Activated CD8-positive, alpha-beta memory T cell treated with anti-CD3 and anti-CD28 coated beads for 24 hours (primary cell): ENCODE data around the gene WDR6.
"Not testable (repeated sequence)": the region's sequence is repeated elsewhere in the genome, so short reads cannot be mapped to it uniquely, and the experiment has no call there.

Experiments used
- DNase-seq: peaks from one replicate; pipeline ENCODE4 v3.0.0-alpha.2; 2020

WDR6 gene

DNA sequence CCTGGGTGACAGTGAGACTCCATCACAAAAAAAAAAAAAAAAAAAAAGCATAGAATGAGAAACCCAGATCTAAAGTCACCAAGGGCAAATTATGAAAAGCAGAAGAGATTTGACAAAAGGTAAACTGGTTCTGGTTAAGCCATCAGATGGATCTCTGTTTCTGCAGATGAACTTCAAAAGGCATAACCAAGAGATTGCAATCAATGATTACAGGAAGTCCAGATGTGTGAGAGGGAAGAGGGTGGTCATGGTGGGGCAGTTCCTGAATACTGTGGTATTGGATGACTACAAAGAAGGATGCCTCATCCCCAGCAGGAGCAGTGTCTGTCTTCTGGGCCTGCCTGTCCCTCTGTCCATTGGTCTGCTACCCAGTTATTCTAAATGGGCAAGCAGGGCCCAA, 13.4 kb upstream of the WDR6 start:
- no peak for DNase-seq

DNA sequence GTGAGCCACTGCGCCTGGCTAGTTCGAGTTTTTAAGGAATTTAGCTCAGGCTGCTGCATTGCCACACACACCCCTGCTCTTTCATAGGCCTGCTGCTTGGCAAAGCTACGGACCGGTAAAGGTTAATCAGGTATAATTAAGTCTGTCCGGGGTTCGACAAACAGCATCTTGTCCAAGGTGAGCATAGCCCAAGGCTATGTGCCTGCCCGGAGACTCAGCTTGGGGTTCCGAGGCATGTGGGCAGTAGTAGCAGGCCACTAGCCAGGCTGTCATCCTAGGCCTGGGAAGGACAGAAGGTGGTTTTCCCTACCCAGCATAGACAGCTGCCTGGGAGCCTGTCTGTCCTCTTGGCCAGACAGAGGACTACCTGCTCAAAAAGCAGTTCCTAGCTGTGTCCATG, 10.6 kb upstream of the WDR6 start:
- DNase-seq: no peak

DNA sequence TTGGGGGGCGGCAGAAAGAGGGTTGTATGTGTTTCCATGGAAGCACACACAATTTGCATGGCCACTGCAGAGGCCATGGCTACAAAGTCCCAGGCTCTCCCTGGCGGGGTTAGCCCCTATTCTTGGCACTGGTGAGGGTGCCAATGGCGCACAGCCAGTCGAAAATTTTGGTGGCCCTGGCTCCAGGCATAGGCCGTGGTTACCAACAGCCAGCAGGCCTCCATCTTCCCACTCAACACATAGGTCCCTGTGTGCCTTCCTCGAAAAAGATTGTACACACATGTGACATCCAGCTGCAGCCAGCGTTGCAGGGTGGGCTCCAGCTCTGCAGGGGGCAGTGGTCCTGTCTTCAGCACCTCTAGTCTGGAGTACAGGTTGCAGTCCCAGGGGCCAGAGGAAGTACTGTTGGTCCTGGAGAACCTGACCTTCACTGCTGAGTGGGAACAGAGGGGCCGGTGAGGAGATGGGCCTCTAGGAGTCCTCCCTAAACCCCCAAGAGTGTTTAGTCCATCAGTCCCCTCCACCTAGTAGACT, 10.0 kb upstream of the WDR6 start:
- DNase-seq: no peak

DNA sequence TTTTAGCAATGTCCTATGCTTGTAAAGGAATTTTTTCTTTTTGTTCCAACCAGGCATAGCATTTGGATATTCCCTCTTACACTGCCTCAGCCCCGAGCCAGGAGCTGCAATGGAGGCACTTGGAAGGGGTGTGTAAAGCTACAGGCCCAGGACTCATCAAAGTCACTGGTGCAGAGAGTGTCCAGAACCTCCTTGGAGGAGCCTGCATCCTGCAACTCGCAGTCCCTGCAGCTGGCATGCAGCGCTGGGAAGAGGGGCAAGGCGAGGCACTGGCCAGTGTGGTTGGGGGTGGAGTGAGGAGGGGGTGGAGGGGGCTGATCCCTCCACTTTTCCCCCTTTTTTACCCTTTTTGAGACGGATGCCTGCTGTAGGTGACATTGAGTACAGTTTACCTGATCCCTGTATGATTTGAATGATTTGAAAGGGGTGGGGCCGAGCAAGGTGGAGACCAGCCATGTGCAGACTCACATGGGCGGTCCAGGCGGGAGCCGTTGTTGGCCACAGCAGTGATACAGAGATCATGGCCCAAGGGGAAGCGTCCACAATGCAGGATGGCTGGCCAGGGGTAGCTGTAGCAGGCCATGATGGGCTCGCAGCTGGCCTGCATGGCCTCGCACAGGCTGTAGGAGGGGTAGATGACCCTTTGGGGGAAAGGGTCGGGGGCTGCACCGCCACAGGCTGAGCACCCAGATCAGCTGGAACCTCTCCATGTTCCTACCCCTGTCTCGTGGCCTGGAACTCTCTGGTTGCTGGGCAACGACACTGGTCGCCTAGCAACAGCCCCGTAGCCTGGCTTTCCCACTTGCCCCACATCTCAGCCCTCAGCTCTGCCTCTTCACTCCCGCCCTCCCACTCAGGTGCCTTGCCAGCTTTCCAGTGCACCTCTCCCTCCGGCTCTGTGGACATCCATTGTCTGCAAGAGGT, 9.2 kb upstream of the WDR6 start:
- DNase-seq: no peak

DNA sequence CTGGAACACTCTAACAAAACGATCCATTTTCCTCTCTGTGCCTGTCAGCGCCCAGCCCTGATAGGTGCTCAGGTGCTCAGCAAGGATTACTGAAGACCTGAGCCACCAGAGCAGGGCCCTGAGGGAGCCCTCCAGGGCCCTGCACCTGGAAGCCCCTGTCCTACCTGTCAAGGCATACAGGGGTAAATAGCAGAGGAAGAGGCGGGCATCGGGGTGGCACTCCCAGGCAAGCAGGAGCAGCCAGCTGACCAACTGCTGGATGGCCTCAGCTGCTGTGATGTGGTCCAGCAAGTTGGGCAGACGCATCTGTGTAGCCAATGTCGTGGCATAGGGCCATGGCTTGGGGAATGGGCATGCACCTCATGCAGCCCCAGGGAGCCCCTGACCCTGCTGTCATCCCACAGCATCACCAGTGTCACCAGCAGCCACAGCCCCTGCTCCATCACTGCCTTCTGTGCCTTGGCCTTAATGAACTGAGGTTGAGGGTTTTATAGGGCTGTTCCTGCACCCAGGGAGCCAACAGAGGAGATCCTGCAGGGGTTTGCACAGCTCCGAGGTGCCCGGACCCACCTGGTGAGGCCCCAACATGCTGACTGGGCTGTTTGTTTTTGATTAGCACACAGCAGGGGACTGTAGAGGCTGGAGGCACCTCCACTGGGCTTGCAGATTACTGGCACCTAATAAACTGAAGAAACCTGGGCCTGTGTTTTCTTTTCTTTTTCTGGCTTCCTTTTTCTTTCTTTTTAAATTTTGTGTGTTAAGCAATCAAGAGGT, 7.9 kb upstream of the WDR6 start:
- no peak for DNase-seq

DNA sequence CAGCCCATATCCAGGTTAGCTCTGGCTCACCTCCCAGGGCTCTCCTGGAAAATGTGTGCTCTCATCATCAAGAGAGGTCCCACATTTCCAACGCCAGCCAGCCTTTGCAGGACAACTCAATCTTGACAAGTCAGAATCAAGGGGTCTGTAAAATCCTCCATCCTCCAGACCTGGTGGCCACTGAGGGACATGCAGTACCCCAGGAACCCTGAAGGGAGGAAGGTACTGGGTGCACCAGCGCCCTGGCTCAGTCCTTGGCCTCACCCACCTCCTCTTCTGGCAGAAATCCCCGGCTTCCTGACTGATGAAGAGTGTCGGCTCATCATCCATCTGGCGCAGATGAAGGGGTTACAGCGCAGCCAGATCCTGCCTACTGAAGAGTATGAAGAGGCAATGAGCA, 6.0 kb upstream of the WDR6 start:
- DNase-seq: no peak

DNA sequence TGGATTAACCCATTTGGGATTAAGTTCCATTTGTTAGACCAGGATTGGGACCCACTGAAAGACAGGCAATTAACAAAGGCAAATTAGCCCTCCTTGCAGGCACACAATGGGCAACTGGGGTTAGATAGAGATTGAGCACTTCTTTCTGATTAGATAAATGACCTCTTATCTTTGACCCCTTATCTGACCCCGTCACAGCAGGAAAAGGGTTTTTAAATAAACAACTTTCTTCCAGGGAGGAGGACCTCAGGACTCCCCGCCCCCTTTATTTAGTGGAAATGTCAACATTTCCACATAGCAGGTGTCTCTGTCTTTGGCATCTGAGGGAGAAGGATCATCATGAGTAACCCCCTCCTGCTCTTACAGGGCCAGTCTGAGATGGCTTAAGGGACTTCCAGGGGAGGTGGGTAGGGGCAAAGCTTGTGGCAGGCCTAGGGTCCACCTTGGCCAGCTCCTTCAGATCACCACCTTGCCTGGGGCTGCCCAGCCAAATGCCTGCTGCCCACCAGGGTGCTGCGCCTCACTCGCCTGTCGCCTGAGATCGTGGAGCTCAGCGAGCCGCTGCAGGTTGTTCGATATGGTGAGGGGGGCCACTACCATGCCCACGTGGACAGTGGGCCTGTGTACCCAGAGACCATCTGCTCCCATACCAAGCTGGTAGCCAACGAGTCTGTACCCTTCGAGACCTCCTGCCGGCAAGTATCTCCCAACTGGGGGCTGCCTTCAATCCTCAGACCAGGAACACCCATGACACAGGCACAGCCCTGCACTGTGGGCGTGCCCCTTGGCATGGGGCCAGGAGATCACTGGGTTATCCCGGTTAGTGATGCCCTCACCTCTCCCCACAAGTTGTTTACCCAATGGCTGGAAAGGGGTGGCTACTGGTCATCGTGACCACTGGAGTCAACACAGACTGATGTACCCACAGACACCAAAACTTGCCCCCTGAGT, 2.6 kb upstream of the WDR6 start:
- no peak for DNase-seq

DNA sequence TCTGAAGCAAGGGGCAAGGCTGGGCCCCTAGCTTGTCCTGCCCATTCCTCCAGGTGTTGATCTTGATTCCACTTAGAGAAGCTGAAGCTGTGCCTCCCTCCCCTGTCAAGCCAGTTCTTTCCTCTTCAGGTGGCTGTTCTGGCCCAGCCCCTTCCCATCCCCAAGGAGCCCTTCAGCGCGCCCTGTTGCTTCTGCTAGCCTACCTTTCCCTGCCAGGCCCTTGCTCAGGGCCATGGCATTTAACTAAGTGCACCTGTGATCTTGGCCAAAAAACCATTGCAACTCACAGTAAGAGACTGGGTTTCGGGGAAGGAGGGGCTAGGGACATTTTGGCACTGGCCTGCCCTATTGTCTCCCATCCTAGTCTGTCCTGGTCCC, 1.9 kb upstream of the WDR6 start:
- no peak for DNase-seq

DNA sequence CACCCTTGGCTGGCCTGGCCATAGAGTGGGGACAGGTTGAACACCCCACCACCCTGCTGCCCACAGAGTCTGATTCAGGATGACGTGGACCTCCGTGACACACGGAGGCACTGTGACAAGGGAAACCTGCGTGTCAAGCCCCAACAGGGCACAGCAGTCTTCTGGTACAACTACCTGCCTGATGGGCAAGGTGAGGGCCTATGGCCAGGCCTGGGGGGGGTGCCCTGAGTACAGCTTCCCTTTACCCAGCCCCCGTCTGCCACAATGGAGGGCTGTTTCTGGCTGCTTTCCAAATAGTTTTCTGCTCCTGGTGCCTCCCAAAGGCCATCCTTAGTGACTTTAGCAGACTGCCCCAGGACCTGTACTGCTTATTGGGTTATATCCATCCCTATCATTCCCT, 1.2 kb upstream of the WDR6 start:
- no peak for DNase-seq

DNA sequence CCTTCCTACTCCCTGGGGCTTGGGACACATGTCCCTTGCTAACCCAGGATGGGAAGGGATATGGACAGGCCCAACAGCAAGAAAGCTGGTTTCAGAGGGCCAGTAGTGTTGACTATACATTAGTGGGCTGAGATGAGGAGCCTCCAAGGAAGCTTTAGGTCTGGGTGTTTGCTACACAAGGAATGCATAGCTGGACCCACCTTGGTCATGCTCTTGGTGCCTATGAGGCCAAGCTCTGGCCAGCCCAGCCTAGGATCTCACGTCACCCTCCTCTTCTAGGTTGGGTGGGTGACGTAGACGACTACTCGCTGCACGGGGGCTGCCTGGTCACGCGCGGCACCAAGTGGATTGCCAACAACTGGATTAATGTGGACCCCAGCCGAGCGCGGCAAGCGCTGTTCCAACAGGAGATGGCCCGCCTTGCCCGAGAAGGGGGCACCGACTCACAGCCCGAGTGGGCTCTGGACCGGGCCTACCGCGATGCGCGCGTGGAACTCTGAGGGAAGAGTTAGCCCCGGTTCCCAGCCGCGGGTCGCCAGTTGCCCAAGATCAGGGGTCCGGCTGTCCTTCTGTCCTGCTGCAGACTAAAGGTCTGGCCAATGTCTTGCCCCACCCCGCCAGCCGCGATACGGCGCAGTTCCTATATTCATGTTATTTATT, 653 bp upstream of the WDR6 start:
- DNase-seq: no peak

DNA sequence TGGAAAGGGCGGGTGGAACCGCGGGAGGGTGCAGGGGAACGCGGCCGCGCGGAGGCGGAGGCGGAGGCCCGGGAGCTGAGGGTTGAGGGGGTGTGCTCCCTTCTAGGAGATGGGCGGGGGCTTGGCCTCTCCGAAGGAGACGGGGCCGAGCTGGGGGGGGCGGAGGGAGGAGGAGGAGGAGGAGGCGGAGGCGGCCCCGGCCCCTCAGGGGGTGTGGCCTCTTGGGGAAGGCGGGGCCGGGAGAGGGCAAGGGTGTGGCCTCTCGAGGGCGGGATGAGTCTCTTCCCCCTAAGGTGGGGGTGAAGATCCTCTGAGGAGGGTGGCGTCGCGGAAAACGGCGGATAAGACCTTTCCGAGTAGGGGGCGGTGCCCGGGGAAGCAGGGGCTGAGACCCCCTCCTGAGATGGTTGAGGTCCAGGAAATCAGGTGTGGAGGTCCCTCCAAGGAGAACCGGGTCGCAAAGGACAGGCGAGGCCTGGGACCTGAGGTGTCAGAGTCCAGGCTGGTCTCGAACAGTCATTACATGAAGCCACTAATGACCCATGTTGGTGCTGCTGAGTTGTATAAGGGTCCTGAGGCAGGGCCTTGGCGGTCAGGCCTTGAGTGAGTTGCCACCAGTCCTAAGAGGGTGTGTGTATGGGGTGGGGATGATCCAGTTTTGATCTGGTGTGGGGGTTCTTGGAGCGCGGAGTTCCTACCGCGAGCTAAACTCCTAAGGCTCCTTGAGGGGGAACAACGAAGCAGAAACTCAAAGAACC, 759 bp downstream of the WDR6 start:
- DNase-seq: peak; percentile 92

DNA sequence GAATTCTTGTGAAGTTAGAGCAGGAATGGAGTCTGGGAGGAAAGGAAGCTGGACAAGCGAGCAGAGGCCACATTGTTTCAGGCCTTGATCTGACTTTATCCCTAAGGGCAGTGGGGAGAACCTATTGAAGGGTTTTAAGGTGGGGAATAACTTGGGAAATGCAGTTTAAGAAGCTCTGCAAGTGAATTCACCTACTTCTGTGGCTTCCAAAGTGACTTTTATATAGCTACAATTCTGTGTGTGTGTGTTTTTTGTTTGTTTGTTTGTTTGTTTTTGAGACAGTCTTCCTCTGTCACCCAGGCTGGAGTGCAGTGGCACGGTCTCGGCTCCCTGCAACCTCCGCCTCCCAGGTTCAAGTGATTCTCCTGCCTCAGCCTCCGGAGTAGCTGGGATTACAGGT, 1.4 kb downstream of the WDR6 start:
- not testable (repeated sequence) for DNase-seq

DNA sequence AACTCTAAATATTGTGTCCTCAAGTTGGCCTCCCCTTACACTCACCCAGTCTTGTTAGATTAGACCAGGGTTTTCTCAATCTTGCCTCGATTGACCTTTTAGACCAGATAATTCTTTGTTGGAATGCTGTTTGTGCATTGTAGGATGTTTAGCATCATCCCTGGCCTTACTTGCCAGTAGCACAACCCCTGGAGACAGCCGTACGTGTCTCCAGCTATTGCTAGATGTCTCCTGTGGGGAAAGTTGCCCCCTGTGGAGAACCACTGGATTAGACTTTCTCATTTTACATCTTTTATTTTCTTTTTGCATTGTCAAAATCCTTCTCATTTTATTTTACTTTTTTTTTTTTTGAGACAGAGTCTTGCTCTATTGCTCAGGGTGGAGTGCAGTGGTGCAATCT, 2.2 kb downstream of the WDR6 start:
- DNase-seq: no peak

DNA sequence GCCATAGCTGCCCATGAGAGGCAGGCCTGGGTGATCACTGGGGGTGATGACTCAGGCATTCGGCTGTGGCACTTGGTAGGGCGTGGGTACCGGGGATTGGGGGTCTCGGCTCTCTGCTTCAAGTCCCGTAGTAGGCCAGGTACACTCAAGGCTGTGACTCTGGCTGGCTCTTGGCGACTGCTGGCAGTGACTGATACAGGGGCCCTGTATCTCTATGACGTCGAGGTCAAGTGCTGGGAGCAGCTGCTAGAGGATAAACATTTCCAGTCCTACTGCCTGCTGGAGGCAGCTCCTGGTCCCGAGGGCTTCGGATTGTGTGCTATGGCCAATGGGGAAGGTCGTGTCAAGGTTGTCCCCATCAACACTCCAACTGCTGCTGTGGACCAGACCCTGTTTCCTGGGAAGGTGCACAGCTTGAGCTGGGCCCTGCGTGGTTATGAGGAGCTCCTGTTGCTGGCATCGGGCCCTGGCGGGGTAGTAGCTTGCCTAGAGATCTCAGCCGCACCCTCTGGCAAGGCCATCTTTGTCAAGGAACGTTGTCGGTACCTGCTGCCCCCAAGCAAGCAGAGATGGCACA, 5.3 kb downstream of the WDR6 start:
- DNase-seq: no peak

DNA sequence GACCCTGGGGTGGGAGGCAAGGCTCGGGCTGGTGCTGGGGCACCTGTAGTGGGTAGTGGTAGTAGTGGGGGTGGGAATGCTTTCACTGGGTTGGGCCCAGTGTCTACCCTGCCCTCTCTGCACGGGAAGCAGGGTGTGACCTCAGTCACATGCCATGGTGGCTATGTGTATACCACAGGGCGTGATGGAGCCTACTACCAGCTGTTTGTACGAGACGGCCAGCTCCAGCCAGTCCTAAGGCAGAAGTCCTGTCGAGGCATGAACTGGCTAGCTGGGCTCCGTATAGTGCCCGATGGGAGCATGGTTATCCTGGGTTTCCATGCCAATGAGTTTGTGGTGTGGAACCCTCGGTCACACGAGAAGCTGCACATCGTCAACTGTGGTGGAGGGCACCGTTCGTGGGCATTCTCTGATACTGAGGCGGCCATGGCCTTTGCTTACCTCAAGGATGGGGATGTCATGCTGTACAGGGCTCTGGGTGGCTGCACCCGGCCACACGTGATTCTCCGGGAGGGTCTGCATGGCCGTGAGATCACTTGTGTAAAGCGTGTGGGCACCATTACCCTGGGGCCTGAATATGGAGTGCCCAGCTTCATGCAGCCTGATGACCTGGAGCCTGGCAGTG, 6.0 kb downstream of the WDR6 start:
- DNase-seq: no peak

DNA sequence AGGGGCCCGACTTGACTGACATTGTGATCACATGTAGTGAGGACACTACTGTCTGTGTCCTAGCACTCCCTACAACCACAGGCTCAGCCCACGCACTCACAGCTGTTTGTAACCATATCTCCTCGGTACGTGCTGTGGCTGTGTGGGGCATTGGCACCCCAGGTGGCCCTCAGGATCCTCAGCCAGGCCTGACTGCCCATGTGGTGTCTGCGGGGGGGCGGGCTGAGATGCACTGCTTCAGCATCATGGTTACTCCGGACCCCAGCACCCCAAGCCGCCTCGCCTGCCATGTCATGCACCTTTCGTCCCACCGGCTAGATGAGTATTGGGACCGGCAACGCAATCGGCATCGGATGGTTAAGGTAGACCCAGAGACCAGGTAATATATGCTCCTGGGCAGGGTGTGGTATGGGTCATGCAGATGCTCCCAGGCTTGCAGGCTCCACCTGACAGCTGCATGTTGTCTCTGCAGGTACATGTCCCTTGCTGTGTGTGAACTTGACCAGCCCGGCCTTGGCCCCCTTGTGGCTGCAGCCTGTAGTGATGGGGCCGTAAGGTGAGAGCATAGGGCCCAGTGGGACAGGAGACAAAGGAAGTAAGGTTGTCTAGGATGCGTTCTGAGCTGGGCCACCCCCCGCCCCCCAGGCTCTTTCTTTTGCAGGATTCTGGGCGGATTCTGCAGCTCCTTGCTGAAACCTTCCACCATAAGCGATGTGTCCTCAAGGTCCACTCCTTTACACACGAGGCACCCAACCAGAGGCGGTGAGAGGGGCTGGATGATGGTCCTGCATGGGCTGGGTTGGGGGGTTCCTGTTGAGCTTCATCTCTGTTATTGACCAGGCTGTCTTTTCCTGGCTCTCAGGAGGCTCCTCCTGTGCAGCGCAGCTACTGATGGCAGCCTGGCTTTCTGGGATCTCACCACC, 6.8 kb downstream of the WDR6 start:
- peak; percentile 77 for DNase-seq

DNA sequence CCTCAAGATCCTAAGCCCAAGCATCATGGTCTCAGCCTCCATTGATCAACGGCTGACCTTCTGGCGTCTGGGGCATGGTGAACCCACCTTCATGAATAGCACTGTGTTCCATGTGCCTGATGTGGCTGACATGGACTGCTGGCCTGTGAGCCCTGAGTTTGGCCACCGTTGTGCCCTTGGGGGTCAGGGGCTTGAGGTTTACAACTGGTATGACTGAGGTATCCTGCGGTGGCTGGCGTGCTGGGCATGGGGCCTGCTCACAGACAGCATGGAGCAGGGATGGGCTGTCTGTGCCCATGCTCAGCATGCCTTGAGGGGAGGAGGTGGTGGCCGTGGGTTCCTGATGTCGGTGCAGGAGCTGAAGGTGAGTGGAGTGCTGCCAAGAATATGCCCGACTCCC, 7.9 kb downstream of the WDR6 start:
- DNase-seq: no peak

DNA sequence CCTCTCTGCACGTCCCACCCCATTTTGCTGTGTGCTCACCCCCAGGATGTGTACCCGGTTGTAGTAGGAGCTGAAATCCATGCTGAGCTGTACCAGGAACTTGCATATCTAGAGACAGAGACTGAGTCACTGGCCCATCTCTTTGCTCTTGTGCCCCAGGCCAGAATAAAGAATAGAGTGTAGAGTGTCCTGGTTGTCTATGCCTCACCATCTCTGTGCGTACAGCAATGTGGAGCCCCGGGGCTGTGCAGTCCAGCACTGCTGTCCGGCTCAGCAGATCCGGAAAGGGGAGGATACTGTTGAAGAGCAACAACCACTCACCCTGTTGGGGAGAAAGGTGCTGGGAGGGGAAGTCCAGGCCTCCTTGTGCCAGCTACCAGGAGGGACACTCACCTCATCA, 8.6 kb downstream of the WDR6 start:
- no peak for DNase-seq

DNA sequence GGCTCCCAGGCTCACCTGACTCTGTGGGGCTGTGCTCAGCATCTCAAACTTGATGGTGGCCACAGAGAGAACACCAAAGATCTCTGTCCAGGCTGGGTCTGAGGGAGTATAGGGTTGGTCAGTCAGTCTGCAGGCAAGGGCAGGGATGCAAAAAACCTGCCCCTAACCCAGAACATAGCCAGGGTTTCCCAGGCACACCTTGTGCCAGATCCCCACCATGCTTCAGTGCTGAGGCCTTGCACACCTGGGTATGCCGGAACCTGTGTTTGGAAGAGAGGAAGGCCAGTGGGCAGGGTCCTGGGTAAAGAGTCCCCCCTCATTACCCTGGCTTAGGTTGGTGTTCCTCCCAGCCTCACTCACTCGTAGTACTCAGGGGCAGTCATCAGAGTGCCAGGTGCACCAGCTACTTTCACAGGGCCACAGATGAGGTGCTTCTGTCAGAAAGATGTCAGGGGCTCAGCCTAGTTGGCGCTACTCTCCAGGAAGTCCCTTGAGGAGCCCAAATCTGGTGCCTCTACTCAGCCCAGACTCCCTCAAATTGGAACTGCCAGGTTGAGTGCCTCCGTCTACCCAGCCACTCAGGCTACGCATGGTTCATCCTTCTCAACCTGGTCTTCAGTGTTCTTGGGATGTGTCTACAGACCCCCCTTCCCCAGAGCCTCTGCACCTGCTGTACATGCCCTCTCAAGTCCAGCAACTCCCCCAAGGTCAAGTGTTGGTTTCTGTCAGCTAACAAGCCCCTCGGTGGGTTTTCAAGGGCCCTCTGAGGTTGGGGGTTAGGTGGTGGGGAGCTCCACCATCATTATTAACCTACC, 9.4 kb downstream of the WDR6 start:
- peak; percentile 61 for DNase-seq
